Loucy (cell line): ENCODE measurements around the gene MPHOSPH9.

Experiments
- H2AFZ ChIP-seq: fragments of 200-600 bp; sonication (generic); 2 replicates; pipeline ENCODE4 v1.6.0; 2016; ENCODE audit warnings: antibody characterized with exemption, mild to moderate bottlenecking, low read length, moderate library complexity
- H3F3A ChIP-seq: fragments of 200-600 bp; 2 replicates; pipeline ENCODE4 v1.6.0; 2016; ENCODE audit warnings: antibody characterized with exemption, low read depth, mild to moderate bottlenecking
- H3K27me3 ChIP-seq: fragments of 200-600 bp; sonication (generic); 2 replicates; pipeline ENCODE4 v1.6.1; 2014; ENCODE audit warnings: low read length, mild to moderate bottlenecking; ENCODE audit not compliant: insufficient read depth, poor library complexity, severe bottlenecking
- H3K36me3 ChIP-seq: fragments of 200-600 bp; sonication (generic); 2 replicates; pipeline ENCODE4 v1.6.1; 2016; ENCODE audit warnings: low read length; ENCODE audit not compliant: insufficient read depth
- H3K4me1 ChIP-seq: fragments of 200-600 bp; sonication (generic); 2 replicates; pipeline ENCODE4 v1.5.1; 2014; ENCODE audit warnings: low read length, mild to moderate bottlenecking; ENCODE audit not compliant: insufficient read depth, poor library complexity, severe bottlenecking
- H3K4me2 ChIP-seq: fragments of 200-600 bp; sonication (generic); 2 replicates; pipeline ENCODE4 v1.6.0; 2014; ENCODE audit warnings: antibody characterized with exemption, low read length, low read depth, mild to moderate bottlenecking; ENCODE audit not compliant: poor library complexity, severe bottlenecking
- H3K4me3 ChIP-seq: fragments of 200-600 bp; sonication (generic); 2 replicates; pipeline ENCODE4 v1.5.1; 2014; ENCODE audit warnings: low read length, mild to moderate bottlenecking, mixed read lengths; ENCODE audit not compliant: poor library complexity, severe bottlenecking
- H3K79me2 ChIP-seq: fragments of 200-600 bp; sonication (generic); 2 replicates; pipeline ENCODE4 v1.6.1; 2014; ENCODE audit warnings: low read length; ENCODE audit not compliant: insufficient read depth
- H3K9ac ChIP-seq: fragments of 200-600 bp; sonication (generic); 2 replicates; pipeline ENCODE4 v1.6.0; 2014; ENCODE audit warnings: mild to moderate bottlenecking, low read depth, low read length, moderate library complexity; ENCODE audit not compliant: poor library complexity, severe bottlenecking
- H3K9me2 ChIP-seq: fragments of 200-600 bp; sonication (generic); replicated peaks from 2 replicates; pipeline ENCODE4 v1.6.1; 2016; ENCODE audit warnings: low read depth, low read length, mixed read lengths
- H3K9me3 ChIP-seq: fragments of 200-600 bp; sonication (generic); 2 replicates; pipeline ENCODE4 v1.6.1; 2014; ENCODE audit warnings: mild to moderate bottlenecking, antibody characterized with exemption, low read length, low read depth; ENCODE audit not compliant: insufficient read depth
- H4K20me1 ChIP-seq: fragments of 200-600 bp; sonication (generic); 2 replicates; pipeline ENCODE4 v1.6.0; 2014; ENCODE audit warnings: antibody characterized with exemption, low read length, mild to moderate bottlenecking; ENCODE audit not compliant: insufficient read depth, poor library complexity, severe bottlenecking
- CTCF ChIP-seq: fragments of 200-600 bp; sonication (generic); conservative IDR thresholded peaks from 2 replicates; pipeline ENCODE4 v1.5.1; 2014; ENCODE audit warnings: mild to moderate bottlenecking, antibody characterized with exemption, low read length
- EZH2phosphoT487 ChIP-seq: fragments of 200-600 bp; IDR thresholded peaks from 2 replicates; pipeline ENCODE4 v1.6.1; 2018; ENCODE audit warnings: antibody characterized with exemption, mild to moderate bottlenecking, moderate library complexity, borderline replicate concordance

The MPHOSPH9 gene

GRCh38 chr12:123153906-123154305 lies 79.0 kb downstream of the MPHOSPH9 start:
- Histone ChIP-seq H2AFZ (no peak overlapping the region), H3K9me2 (no peaks in the 10 kb centered on the region), H3K9me3 (no peaks in the 10 kb centered on the region), H3F3A (peaks cover 4% of the 10 kb centered on the region; the same call in 1 of the 2 replicates), H3K36me3 (peaks cover 25% of the 10 kb centered on the region; the same call in 1 of the 2 replicates), H3K9ac (no peak overlapping the region), H3K4me2 (no peak overlapping the region), H3K79me2 (no peaks in the 10 kb centered on the region), H3K4me1 (no peaks in the 10 kb centered on the region), H3K27me3 (peaks cover 10% of the 10 kb centered on the region), H4K20me1 (no peaks in the 10 kb centered on the region), H3K4me3 (no peak overlapping the region)
- TF ChIP-seq EZH2phosphoT487: no peak
- TF ChIP-seq CTCF: no peak

- H3K9ac ChIP-seq: no peak overlapping the region
- TF ChIP-seq CTCF: no peak
- no peak for TF ChIP-seq EZH2phosphoT487
- H3K9me3 ChIP-seq: no peaks in the 10 kb centered on the region
Observed at GRCh38 chr12:123152833-123153232, 80.1 kb downstream of the MPHOSPH9 start.

GRCh38 chr12:123151457-123152454 lies 81.2 kb downstream of the MPHOSPH9 start:
- H3K79me2 ChIP-seq: no peaks in the 10 kb centered on the region
- no peak overlapping the region for H3K9ac ChIP-seq
- H3K9me2 ChIP-seq: no peaks in the 10 kb centered on the region
- no peaks in the 10 kb centered on the region for H4K20me1 ChIP-seq
- no peak overlapping the region for H2AFZ ChIP-seq
- TF ChIP-seq EZH2phosphoT487 (no peak), CTCF (no peak)
- peak overlapping the region; percentile 64 for H3K4me3 ChIP-seq
- H3F3A ChIP-seq: peaks cover 4% of the 10 kb centered on the region; the same call in 1 of the 2 replicates
- H3K4me1 ChIP-seq: no peaks in the 10 kb centered on the region
- peaks cover 10% of the 10 kb centered on the region for H3K27me3 ChIP-seq
- H3K9me3 ChIP-seq: no peaks in the 10 kb centered on the region
- H3K4me2 ChIP-seq: peak overlapping the region; percentile 47
- H3K36me3 ChIP-seq: peaks cover 21% of the 10 kb centered on the region; the same call in 1 of the 2 replicates

More at GRCh38 chr12:123152833-123153232, 80.1 kb downstream of the MPHOSPH9 start:
- Histone ChIP-seq H3F3A (peaks cover 4% of the 10 kb centered on the region; the same call in 1 of the 2 replicates), H3K4me2 (no peak overlapping the region), H3K27me3 (peaks cover 10% of the 10 kb centered on the region), H3K4me1 (no peaks in the 10 kb centered on the region), H4K20me1 (no peaks in the 10 kb centered on the region), H3K36me3 (peaks cover 25% of the 10 kb centered on the region; the same call in 1 of the 2 replicates), H3K9me2 (no peaks in the 10 kb centered on the region), H2AFZ (no peak overlapping the region), H3K79me2 (no peaks in the 10 kb centered on the region), H3K4me3 (no peak overlapping the region)
